GM21576 (cell line): ENCODE data around the gene PA2G4.

Experiments
- ATAC-seq: cut with Tn5 transposase; IDR thresholded peaks from one replicate; pipeline ENCODE4 v1.9.1; 2021; ENCODE audit warnings: mild to moderate bottlenecking, moderate library complexity; ENCODE audit not compliant: unreplicated experiment

Gene PA2G4

DNA sequence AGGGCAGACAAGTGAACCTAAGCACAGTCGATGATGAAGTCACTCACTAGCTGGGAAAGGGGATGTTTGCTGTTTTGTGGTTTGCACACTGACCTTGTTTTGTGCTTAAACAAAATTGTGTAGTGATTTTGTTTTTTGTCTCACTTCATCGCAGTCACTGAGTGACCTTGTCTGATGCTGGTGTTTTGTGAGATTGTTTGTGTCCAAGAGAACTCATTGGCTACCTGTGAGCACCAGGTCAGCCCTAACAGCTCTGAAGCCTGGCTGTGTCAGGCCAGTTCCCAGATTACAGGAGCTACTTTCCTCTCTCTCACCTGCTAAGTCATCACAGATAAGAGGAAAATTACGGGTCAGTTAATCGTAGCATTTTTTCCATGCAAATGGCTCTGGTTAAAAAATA, 19.8 kb downstream of the PA2G4 start:
- ATAC-seq: no peak

DNA sequence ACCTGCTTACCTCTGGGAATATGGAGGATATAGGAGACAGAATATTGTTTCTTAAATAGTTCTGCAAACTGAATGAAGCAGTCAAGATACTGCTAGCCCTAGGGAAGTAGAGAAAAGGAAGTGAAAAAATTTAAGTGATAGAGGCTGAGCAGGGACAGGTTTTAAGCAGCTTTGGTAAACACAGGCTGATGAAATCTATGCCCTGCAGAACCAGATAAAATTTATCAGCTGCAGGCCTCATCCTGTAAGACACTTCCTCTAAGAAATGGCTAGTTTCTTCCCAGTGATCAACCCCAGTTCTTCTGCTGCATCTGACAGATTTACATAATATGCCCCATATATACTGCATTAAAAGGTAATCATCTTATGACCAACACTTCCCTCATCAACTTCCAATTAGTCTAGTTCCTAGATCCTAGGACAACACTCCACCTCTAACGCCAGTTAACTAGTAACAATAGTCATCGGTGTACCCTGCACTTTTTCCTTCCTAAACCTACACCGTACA, 22.4 kb downstream of the PA2G4 start:
- ATAC-seq: no peak

DNA sequence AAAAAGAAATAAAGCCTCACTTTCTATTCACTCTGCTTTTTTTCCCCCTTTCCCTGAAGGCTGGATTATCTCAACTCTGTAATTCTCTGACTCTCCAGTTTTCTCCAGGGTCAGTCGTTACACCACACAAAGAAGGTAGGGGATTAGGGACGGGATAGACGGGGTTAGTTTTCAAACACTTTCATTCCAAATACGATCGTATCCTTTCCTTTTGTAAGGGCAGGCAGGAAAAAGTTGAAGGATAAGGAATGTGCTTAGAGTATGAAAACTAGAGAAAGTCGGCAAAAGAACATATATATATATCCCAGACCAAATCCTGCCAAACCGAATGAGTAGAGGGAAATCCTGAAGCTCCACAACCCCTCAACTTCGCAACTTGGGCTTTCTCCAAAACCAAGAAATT, 23.1 kb downstream of the PA2G4 start:
- no peak for ATAC-seq

DNA sequence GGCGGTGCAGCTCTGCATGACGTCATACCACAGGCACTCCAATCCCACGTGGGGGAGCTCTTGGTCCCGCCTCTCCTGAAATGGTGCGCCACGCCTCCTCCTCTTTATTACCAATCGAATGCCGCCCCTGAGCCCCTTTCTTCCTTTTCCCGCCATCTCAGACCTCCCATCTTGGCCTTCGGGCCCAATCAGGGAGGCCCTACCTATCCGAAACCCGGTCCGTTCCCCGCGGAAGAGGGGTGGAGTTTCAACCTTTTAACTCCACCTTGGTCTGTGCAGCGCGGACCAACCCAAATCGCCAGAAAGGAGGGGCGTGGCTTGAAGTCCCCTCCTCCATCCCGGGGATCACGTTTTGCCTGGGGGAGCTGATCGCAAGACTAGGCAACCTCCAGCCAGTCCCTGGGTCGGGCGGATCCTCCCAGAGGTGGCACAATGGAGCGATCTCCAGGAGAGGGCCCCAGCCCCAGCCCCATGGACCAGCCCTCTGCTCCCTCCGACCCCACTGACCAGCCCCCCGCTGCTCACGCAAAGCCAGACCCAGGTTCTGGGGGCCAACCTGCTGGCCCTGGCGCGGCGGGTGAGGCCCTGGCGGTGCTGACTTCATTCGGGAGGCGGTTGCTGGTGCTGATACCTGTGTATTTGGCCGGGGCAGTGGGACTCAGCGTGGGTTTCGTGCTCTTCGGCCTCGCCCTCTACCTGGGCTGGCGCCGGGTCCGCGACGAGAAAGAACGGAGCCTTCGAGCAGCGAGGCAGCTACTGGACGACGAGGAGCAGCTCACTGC, 23.7 kb downstream of the PA2G4 start, which contains the start of gene ESYT1:
TSS of gene ESYT1 (plus strand) at position 380 of the 782 bp plus-strand sequence. CDS start at position 433, 53 bp downstream.
- peak; percentile 86 for ATAC-seq

DNA sequence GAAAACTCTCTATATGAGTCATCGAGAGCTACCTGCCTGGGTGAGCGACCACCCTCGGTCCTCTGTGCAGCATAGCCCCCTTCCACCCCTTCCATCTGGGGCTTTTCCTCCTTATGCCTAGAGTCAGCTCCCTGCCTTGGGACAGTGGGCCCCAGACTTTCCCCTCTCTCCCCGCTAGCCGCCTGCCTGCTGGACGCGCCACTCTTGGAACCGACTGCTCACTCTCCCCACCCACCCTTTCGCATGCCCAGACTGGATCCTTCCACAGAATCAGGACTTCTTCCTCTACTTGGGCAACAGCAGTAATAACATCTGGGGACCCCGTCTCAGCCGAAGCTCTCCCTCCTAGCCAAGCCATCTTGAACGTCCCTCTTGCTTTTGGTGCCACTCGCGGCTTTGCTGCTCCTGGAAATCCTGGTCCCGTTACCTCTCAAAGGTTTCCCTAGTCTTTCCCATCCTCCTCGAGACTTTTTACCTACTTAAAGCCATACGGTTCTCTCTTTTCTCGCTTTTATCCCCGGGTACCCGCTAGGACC, 24.4 kb downstream of the PA2G4 start:
- no peak for ATAC-seq

DNA sequence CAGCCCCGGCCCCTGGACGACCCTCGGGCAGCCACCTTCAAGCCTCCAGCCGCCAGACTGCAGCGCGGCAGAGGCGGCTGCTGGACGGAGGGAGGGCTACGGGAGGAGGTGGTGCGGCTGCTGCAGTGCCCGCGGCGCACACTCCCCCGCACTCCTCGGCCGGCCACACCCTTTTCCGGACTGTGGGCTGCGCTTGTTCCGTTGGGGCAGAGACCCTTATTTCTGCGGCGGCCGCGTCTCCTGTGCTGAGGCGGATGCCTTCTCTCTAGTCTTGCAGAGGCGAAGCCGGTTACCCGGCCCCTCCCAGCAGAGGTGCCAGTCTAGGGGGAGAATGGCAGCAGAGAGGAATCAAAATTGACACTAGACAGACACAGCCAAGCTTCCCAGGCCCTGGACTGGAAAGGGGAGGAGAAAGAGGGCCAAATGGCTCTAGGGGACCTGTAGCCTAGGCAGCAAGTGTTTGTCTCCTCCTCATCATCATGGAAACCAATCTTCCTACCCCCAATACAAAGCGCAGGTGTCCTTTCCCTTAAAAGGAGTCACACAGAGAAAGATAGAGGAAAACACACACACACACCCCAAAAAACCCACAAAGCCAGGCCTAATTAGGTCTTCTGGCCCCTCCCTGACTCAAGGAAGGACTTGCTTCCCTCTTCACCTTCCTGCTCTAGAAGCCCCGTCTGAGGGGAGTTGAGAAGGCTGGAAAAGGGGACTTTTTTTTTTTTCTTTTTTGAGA, 25.0 kb downstream of the PA2G4 start:
- no peak for ATAC-seq

DNA sequence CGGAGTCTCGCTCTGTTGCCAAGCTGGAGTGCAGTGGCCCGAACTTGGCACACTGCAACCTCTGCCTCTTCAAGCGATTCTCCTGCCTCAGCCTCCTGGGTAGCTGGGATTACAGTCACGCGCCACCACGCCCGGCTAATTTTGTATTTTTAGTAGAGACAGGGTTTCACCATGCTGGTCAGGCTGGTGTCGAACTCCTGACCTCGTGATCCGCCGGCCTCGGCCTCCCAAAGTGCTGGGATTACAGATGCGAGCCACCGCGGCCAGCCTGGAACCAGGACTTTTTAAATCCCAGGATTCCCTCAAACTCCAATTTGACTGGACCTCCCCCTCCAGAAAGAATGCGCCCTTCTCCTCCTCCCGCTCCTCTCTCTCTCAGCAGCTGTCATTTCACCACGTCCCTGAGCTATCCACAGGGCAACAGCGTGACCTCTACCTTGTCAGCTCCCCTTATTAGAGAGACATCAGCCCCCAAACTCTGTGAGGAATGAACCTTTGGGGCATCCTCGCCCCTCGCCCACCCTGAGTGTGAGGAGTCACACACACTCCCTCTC, 25.7 kb downstream of the PA2G4 start:
- ATAC-seq: no peak

DNA sequence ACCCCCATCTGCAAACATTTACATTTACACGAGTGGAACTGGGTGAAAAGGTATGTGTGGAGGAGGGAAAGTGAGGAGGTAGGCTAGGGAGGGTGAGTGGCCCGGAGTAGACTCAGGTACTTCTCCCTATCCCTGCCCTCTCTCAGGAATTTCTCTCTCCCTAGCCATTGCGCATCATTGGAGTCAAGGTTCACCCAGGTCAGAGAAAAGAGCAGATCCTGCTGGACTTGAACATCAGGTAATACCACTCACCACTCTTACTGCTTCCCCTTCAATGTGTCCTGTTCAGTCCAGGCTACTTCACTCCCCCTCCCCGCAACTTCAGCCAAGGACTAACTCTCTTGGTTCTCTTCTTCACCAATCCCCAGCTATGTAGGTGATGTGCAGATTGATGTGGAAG, 26.5 kb downstream of the PA2G4 start:
- no peak for ATAC-seq

DNA sequence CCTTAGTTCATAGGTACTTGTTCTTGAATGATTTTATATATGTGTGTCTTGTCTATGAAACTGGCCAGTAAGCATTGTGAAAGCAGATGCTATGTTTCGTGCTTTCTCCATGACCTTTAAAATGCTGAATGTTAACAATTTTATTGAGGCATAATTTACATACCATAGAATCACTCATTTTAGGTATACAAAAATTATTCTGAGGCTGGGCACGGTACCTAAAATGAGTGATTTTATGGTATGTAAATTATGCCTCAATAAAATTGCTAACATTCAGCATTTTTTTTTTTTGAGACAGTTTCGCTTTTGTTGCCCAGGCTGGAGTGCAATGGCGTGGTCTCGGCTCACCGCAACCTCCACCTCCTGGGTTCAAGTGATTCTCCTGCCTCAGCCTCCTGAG, 30.5 kb downstream of the PA2G4 start:
- ATAC-seq: no peak

DNA sequence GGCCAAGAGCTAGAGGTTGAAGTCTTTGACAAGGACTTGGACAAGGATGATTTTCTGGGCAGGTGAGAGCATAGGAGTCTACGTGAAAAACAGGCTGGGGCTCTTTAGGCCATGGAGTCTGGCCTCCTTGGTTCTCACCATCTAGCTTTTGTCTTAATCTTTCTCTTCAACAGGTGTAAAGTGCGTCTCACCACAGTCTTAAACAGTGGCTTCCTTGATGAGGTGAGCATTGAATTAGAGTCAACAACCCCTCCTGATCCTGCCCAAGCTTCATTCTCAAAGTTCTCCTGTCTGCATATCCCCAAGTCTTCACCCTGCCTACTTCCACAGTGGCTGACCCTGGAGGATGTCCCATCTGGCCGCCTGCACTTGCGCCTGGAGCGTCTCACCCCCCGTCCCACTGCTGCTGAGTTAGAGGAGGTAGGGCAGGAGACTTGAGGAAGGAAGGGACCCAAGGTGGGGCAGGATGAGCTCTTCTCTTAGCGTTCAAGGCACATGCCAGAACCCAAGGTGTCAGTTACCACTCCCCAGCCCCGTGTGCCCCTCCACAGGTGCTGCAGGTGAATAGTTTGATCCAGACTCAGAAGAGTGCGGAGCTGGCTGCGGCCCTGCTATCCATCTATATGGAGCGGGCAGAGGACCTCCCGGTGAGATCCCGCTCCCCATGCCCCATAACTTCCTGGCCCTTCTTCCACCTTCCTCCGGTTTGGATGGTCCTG, 33.7 kb downstream of the PA2G4 start:
- ATAC-seq: no peak

DNA sequence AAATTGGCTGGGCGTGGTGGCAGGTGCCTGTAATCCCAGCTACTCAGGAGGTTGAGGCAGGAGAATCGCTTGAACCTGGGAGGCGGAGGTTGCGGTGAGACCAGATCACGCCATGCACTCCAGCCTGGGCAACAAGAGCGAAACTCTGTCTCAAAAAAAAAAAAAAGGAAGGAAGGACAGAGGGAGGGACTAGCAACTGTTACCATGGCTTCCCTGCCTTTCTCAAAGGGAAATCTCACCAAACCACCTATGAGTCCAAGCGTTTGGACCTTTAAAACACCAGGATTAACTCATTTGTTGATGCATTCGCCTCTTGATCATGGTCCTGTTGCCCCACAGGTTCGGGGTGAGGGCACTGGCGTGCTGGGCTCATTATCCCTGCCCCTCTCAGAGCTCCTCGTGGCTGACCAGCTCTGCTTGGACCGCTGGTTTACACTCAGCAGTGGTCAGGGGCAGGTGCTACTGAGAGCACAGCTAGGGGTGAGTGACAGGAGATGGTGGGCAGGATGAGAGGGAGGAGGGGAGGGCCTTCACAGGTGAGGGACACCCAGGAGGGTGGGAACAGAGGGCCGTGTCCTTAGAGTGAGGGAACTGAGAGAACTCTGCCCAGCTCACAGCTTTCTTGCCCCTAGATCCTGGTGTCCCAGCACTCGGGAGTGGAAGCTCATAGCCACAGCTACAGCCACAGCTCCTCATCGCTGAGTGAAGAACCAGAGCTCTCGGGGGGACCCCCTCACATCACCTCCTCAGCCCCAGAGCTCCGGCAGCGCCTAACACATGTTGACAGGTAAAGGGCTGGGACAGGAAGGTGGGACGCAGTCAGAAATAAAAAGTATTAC, 37.8 kb downstream of the PA2G4 start:
- no peak for ATAC-seq

DNA sequence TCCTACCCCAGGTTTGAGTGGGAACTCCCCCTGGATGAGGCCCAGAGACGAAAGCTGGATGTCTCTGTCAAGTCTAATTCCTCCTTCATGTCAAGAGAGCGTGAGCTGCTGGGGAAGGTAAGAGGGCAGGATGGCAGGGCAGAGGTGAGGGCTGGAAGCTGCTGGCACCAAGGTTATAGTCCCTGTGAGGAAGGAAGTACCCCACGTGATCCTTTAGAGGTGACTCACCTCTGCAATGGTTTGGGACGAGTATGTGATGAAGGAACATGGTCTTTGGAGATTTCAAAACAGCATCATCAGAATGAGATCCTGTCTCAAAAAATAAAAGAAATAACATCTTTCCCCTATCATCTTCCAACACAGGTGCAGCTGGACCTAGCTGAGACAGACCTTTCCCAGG, 38.9 kb downstream of the PA2G4 start:
- ATAC-seq: no peak

DNA sequence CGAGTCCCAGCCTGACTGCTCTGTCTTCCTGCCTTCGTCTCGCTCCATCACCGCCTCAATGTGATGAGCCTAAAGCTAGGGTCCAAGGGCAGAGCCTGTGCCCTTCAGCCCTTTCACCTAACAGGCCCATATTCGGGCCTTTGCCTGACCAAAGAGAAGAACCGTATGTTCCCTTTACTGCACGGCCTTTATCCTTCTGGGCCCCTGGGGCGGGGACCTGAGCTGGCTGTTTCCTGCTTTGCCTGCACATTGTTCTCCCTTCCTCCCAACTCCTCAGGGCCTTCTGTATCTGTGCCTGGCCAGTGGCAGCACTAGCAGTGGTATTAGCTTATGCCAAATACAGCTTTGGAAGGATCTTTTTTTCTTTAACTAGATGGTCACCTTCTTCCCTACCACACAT, 39.5 kb downstream of the PA2G4 start:
- no peak for ATAC-seq

DNA sequence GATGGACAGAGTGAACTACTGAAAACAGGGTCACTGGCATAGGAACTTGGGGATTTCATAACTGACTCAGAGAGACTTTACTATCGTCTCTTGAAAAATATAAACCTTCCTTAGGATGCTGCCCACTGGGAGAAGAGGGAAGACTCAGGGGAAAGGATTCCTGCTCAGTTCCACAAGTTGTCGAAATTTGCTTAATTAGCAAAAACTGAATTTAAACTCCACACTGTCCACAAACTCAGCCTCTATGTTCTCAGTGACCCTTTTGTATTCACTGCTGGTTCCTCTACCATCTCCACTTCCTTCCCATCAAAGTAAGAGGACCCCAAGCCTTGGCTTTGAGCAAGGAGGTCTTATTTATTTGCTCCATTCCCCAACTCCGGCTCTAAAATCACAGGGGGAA, 40.9 kb downstream of the PA2G4 start:
- no peak for ATAC-seq

DNA sequence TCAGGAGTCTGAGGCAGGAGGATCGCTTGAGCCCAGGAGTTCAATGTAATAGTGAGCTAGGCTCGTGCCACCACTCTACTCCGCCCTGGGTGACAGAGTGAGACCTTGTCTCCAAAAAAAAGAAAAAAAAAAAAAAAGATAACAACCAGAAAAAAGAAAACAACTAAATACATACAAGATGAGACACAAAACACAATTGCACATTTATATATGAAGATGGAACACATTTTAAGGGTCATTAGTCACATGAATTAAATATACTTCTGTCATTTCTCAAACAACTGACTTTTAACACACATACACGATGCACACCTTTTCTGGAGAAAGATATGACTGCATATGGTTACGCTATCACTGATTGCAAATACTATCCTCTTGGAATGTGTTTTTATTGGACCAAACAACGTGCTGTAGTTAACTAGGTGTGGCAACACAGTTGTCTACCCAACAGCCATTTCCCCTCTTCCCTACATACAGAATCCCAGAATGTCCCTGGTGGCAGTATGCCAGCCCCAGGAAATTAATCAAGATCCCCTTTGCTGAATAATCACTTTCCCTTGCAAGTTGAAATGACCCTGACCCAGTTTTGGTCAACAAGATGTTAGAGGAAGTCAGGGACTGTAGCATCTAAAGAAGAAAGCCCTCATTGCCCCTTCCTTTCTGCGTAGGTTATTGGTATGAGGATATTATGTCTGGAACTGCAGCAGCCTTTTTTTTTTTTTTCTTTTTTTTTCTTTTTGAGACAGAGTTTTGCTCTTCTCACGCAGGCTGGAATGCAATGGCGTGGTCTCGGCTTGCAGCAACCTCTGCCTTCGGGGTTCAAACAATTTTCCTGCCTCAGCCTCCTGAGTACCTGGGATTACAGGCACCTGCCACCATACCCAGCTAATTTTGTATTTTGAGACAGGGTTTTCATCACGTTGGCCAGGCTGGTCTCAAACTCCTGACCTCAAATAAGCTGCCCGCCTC, 42.4 kb downstream of the PA2G4 start:
- no peak for ATAC-seq

DNA sequence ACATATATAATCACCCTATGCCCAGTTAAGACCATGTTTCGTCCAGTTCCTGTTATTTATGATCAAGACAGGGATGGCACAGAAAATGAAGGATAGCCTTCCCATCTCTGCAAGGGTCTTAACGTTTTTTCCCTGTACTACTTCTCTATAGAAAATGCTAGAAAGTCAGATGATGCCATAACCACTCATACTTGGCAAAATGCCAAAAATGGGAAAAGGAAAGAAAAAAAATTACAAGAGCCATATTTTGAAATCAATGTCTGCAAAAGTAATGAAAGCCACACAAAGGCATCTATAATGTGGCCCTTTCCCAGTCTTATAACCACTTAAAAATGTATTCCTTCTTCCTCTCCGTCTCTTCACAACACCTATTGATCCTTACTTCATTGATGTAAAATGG, 46.2 kb downstream of the PA2G4 start:
- ATAC-seq: no peak

DNA sequence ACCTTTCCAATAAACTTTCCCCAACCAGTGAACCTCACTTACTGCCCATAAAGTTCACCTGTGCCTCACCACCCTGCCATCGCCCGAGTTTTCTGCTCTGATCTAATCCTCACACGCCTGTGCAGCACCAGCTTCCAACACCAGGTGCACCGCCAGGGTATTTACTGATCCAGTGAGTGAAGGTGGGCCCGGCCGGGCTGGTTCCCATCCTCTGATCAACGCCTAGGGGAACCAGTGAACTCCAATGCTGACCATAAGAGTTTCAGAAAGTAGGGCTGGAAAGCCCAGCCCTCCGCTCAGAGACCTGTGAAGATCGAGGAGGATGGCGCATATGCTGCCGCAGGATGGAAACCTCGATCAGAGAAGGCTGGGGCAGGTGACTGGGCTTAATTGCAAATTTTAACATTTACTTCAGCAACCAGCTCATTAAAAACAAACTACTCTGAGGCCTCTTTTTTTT, 47.3 kb downstream of the PA2G4 start:
- peak; percentile 45 for ATAC-seq

DNA sequence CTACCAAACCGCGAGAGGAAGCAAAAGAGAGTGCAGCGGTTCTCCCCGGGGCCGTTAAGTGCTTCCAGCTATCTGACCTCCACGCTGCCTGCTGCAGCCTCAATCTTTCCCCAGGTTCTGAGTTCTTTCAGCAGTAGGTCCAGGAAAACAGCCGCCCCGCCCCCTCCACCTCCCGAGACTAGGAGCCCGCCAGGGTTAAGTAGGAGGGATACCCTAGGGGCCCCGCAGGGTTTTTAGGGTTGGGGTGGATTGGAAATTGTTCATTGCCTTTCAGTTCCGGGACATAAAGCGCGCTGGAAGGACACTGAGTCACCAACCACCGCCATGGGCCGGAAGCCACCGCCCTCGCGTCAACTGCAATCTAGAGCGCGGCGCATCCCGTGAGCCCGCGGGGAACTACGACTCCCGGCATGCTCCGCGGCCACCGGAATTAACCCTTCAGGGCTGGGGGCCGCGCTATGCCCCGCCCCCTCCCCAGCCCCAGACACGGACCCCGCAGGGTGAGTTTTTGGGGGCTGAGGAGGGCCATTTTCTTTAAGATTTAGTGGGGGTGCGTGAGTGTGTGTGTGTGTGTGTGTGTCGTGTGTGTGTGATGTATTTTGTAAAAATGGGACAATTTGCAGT, 47.9 kb downstream of the PA2G4 start, which contains the start of gene MYL6B:
TSS of gene MYL6B (plus strand) at position 456 of the 624 bp plus-strand sequence. CDS start 1,332 bp downstream, outside the sequence.
- peak; percentile 86 for ATAC-seq
